Activated CD4-positive, alpha-beta T cell treated with anti-CD3 and anti-CD28 coated beads for 48 hours (primary cell): ENCODE data around the gene CAPN5.

ENCODE experiments used
- DNase-seq: peaks from one replicate; pipeline ENCODE4 v3.0.0-alpha.2; 2020

CAPN5 gene

DNA sequence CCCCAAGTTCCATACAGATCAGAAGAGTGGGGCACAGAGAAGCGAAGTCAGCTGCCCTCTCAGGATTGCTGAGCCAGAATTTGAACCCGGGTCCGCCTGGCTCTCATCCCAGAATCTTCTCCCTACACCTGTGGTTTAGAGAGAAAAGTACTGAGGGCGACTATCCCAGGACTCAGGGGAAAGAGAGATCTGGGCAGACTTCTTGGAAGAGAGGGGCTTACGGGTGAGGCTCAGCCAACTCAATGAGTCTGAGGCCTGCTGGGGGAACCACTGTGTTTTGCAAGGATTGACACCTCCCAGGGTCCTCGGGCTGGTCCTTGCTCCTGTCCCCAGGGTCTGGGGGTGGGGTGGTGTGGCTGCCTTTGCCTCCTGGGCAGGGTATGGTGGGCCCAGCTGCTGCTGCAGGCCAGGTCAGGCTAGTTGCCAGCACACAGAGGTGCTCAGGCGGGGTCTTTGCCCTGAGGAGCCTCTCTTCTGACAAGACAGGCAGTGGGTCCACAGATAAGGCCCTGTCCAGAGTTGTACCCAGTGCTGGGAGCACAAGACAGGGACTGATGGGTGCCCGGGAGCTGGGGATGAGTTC is 1.2 kb downstream of the CAPN5 start:
- DNase-seq = no peak

- DNase-seq = no peak
These were observed 1.9 kb downstream of the CAPN5 start for GRCh38 chr11:77068457-77069335.

DNA sequence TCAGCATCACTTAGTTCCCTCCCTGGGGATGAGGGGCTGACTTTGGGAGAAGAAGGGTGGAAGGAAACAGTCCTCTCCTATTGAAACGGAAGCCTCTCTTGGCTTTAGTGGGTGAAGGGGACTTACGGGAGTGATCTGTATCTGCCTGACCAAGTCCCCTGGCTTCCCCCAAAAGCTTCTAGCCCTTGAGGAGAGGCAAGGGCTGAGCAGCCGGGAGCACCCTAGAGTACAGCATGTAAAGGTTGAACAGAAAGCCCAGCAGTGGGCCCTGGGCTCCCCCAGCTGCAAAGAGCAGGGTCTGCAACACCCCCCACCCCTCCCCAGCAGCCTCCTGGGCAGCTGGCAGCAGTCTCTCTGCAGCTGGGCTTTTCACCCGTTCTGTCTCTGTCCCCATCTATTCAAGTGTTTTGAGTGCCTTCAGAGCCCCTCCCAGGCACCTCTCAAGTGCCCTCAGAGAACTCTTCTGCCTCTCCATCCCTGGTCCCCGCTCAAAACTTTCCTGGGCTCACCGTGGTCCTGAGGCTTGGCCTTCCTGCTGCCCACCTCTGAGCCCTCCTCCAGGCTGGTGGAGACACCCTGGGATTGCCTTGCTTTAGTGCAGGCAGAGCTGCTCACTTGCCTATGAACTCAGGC is 2.7 kb downstream of the CAPN5 start:
- DNase-seq = no peak

- DNase-seq = no peak
These were observed 3.3 kb downstream of the CAPN5 start for GRCh38 chr11:77069969-77070582.

DNA sequence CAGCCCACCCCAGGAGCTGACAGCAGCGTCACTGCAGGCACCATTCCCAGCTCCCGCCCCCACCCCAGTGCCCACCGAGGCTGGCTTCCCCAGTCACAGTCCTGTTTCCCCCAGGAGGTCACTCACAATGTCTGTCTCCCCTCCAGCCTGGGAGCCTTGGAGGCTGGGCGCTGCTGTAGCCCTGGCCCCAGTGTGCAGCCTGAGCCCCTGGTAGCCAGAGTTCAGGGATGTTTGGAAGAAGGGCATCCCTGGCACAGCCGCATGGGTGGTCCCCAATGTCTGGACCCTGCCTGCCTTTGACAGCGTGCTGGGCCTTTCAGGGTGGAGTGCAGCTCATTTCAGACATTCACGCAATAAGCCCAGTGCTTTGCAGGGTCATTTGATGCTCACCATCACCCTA is 4.3 kb downstream of the CAPN5 start:
- no peak for DNase-seq

DNA sequence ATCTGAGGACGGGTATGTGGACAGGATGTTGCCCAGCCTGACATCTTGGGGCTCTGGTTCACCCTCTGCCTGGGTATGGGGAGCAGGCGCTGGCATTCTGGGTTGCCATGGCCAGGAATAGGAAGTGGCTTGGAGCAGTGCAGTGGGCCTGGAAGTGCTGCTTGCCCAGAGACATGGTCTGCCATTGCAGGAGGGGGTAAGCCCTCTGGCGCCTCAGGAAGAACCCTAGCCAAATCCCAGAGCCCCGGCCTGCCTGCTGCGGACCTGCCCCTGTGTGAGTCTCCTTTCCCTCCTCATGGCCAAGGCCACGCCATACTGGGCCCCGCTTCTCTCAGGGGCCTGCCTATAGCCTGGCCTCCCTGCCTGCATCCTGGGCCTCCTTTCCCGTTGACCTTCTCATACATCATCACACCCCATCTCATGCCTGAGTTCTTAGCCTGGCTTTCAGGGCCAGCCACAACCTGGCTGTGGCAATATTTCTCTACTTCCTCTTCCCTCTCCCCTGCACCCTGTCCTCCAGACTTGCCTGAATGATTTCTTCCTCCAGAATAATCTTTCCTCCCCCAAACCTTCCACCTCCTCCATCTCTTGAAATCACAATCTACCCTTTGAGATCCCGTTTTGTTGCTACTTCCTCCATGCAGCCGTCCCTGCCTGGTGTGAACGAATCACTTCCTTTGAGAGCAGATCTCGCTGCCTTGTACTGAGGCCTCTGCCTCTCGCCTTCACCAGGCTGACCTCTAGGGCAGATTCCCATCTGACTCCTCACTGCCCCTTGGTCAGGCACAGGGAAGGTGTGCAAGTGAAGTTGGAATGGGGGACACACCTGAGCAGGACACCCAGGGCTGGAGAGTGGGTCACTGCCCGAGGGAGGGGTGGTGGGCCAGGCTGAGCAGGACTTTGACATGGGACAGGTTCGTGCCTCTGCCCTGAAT is 5.2 kb downstream of the CAPN5 start:
- no peak for DNase-seq

GRCh38 chr11:77072851-77073327 is 6.1 kb downstream of the CAPN5 start:
- no peak for DNase-seq

DNA sequence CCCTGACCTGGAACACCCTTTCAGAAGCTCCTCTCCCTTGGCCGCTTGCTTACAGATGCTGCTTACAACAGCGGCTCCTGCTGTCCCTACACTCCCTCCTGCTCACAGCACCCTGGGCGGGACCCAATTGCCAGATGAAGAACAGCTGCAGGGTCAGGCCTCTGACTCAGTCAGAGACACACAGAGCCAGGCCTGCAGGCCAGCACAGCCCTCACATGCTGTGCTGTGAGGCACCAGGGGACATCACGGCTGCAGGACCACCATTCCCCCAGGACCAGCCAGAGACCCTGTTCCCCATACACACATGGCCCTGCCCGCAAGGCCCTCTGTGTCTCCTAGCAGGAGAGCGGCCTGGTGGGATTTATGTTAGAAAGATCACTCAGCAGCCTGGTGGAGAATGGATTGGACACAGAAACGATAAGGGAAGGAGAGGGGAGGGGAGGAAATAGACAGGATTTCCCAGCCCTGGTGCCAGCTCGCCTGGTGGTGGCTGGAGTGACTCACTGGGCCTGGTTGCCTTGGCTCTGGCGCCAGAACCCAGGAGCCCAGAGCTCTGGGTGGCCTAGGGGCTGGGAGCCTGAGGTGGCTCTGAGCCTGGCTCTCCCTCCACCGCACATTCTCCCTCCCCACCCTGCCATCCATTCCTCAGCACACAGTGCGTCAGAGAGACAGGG is 6.7 kb downstream of the CAPN5 start:
- DNase-seq = no peak

- DNase-seq = no peak
These were observed 7.4 kb downstream of the CAPN5 start for GRCh38 chr11:77074205-77074604.

DNA sequence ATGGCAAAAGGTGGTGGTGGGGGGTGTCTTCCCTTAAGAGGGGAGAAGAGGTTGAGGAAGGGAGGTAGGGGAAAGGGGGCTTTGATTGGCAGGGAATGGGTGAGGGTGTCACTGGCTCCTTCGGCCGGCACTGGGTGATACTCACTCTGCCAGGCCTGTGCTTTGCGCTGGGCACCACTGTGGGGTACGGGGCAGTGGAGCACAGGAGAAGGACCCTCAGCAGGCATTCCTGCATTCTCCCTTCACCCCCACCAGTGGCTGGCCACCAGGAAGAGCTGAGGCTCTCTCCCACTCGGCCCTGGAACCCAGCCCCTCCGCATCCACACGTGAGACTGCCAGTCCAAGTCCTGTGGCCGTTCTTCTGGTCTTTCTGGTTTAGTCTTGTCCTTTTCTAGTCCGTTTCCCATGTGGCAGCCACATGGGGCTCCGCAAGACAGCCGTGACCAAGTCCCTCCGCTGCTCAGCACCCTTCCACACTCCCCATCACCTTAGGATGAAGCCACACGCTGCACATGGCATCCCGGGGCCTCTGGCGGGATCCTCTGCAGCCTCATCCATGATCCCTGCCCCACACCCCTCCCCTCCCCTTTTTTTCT is 8.0 kb downstream of the CAPN5 start:
- no peak for DNase-seq

- no peak for DNase-seq
These were observed 8.7 kb downstream of the CAPN5 start for GRCh38 chr11:77075425-77075905.

DNA sequence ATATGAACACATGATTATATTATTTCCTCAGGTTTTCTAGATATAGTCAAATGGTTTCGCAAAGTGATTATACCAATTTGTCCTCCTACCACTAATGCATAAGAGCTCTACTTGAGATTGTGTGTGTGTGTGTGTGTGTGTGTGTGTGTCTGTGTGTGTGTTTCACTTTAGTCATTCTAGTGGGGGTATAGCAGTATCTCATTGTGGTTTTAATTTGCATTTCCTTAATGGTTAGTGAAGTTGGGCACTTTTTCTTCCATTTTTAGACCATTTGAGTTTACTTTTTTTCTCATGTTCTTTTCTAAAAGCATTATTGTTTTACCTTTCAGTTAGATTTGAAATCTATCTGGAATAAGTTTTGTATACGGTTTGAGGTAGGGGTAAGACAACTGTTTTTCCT is 12.9 kb downstream of the CAPN5 start:
- DNase-seq = no peak

DNA sequence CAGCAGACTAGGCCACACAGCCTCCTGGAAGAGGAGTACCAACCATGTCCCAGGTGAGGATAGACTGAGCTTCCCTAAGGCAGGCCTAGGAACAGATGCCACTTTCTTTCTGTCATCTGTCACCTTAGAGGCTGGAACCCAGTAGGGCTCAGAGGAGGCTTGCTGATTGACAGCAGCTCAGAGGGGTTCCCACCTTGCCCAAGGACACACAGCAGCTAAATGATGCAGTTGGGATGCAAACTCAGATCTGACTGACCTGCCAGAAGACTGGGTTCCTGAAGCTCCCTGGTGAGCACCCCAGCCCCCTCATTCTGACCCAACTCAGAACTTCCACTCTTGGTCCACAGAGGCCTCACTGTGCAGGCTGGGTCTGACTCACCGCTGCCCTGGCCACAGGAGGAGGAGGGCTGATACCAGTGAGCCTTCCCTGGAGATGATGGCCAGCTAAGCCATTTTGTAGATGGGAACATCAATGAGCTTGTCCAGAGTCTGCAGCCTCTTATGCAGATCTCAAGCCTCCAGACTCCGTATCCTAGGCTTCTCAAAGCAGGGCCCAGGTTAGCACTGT is 14.0 kb downstream of the CAPN5 start:
- DNase-seq = no peak

DNA sequence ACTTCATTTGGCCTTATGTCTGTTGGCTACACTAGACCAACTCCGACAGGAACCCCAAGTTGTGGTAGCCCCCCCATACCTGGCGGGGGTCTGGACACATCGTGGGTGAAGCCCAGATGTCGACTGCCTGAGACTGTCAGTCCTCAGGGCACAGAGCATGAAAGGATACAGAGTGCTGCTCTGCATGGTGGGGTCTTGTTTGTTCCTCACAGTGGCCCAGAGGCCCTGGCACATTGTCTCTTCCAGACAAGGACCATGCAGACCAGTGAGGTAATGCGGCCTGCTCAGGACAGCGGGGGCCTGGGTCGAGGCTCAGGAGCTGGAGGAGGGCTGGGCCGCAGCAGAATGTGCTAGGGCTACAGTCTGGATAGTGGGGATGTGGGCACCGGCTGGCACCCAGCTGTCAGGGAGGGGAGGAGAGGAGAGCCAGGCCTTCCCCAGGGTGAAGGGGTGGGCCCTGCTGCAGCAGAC is 14.6 kb downstream of the CAPN5 start:
- no peak for DNase-seq

DNA sequence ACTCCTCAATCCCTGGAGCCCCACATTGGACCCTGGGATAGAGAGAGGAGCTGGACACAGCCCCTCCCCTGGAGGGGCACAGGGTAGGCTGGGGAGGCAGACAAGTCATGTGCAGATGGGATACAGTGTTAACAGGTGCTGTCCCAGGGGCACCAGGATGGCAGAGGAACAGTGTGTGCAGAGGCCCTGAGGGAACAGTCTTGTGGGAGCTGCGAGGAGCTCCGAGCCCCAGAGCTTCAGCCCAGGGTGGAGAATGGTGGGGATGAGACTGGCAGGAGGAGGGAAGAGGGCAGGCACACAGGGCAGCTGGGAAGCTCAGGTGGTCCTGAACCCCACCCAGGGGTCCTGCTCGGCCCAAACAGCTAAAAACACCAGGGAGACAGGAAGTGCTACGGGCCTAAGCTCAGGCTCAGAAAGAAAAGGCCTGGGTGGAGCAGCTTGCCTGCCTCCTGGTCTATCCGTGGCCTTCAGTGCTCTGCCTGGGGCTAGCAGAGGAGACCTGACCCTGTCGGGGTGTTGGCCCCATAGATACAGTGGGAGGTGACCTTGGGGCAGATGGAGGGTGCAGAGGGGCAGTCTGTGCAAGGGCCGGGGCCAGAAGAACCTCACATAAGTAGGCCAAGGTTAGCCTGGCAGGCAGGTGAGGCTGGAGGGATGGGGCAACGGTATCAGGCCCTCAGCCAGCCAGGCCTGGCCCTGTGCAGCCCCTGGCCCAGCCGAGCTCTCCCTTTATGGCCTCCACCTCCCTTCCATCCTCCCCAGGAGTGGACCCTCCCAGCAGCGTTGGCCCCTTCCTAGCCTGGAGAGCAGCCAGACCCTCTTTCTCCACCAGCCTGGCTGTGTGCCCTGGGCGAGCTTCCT is 15.4 kb downstream of the CAPN5 start:
- DNase-seq = no peak

- peak; percentile 58 for DNase-seq
These were observed 16.2 kb downstream of the CAPN5 start for GRCh38 chr11:77082838-77083565.

DNA sequence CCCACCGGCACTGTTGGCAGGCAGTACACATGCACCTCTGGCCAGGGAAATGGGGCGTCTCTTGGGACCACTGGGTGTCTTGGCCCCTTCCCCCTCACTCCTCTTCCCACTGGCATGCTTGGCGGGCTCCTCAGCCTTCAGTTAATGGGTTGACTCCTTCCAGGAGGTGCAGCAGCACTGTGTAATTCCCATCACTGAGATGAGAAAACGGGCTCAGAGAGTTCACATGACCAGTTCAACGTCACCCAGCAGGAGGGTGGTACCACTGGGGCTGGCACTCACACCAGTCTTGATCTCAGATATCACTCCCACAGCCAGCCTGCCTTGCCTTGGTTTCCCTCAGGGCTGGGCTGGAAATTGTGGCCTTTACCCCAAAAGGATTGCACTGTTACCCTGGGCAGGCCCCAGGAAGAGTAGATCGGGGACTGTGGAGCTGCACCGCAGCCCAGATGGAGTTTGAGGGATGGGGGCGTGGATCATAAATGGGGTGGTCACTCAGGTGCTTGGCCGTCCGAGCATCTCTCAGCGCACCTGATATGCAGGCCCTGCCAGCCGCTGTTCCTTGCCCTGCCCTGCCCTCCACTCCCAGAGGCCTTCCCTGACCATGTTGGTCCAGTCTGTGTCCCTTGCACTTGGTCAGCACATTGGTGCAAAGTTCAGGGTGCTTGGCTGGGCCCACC is 16.9 kb downstream of the CAPN5 start:
- DNase-seq = no peak

DNA sequence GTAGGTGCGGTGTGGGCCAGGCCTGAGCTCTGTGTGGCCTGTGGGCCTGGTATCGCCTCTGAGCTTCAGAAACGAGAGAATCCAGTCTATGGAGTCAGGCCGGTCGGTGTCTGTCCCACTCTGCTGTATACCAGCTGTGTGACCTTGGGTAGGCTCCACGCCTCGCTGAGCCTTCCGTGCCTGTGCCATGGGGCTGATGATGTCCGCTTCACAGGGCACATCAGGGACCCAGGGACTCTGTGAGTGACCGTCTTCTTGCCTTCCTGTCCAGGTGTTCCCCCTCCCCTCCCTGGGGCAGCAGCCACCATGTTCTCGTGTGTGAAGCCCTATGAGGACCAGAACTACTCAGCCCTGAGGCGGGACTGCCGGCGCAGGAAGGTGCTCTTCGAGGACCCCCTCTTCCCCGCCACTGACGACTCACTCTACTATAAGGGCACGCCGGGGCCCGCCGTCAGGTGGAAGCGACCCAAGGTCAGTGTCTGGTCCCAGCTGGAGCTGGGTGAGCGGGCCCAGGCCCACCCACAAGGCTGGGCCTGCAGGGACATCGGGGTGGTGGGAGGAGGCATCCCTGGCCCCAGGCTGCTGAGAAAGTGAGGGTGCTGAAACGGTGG is 17.9 kb downstream of the CAPN5 start:
- no peak for DNase-seq
